ENCODE results near the gene PARP16.

Gene PARP16

GRCh38 chr15:65311760-65312159 lies 25.1 kb upstream of the PARP16 start:
- DNase-seq: no peak

GRCh38 chr15:65310431-65311137 lies 23.9 kb upstream of the PARP16 start:
- no peak for DNase-seq

- DNase-seq: no peak
Measured at GRCh38 chr15:65309882-65310418, 23.3 kb upstream of the PARP16 start.

GRCh38 chr15:65307978-65308377 lies 21.3 kb upstream of the PARP16 start:
- no peak for DNase-seq

GRCh38 chr15:65306551-65306950 lies 19.9 kb upstream of the PARP16 start:
- DNase-seq: no peak

GRCh38 chr15:65305776-65306175 lies 19.1 kb upstream of the PARP16 start:
- DNase-seq: no peak

- no peak for DNase-seq
Measured at GRCh38 chr15:65305150-65305758, 18.6 kb upstream of the PARP16 start.

GRCh38 chr15:65304381-65305149 lies 17.9 kb upstream of the PARP16 start, which contains the start of gene RNU5B-1:
RNU5B-1 (plus strand) TSS chr15:65304677.
- DNase-seq: peak; percentile 86 to 92

GRCh38 chr15:65303687-65304380 lies 17.2 kb upstream of the PARP16 start:
- DNase-seq: no peak

GRCh38 chr15:65302061-65302460 lies 15.4 kb upstream of the PARP16 start:
- DNase-seq: no peak

GRCh38 chr15:65300924-65301441 lies 14.3 kb upstream of the PARP16 start:
- DNase-seq: no peak

GRCh38 chr15:65298731-65299130 lies 12.0 kb upstream of the PARP16 start:
- no peak for DNase-seq

- no peak for DNase-seq
Measured at GRCh38 chr15:65292938-65293518, 6.3 kb upstream of the PARP16 start.

- DNase-seq: no peak
Measured at GRCh38 chr15:65290228-65290627, 3.5 kb upstream of the PARP16 start.

GRCh38 chr15:65289261-65289854 lies 2.7 kb upstream of the PARP16 start:
- no peak for DNase-seq

- no peak for DNase-seq
Measured at GRCh38 chr15:65287520-65287855, 805 bp upstream of the PARP16 start.

GRCh38 chr15:65286069-65286703 lies 497 bp downstream of the PARP16 start:
- no peak for DNase-seq

GRCh38 chr15:65285291-65286068 lies 1.2 kb downstream of the PARP16 start:
- DNase-seq: no peak

GRCh38 chr15:65278480-65278879 lies 8.2 kb downstream of the PARP16 start:
- no peak for DNase-seq

- DNase-seq: no peak
Measured at GRCh38 chr15:65277015-65277414, 9.7 kb downstream of the PARP16 start.

GRCh38 chr15:65275728-65276126 lies 11.0 kb downstream of the PARP16 start:
- DNase-seq: no peak

Data from CD4-positive, alpha-beta T cell treated with Interleukin-4 for 1 hour (primary cell).